ENCODE results near the gene RIOK1. TPM values are rescaled to one million over a fixed set of nuclear protein-coding genes. Genes with fewer than 3 reads are reported as not detected.
A peak's percentile ranks its signal among the peaks of the same experiment; 100 is the strongest.
"Not testable (repeated sequence)": the region's sequence is repeated elsewhere in the genome, so short reads cannot be mapped to it uniquely, and the experiment has no call there.

RIOK1 gene
- 10 to 100 TPM; 57.9 to 64.7 TPM for total RNA-seq

DNA sequence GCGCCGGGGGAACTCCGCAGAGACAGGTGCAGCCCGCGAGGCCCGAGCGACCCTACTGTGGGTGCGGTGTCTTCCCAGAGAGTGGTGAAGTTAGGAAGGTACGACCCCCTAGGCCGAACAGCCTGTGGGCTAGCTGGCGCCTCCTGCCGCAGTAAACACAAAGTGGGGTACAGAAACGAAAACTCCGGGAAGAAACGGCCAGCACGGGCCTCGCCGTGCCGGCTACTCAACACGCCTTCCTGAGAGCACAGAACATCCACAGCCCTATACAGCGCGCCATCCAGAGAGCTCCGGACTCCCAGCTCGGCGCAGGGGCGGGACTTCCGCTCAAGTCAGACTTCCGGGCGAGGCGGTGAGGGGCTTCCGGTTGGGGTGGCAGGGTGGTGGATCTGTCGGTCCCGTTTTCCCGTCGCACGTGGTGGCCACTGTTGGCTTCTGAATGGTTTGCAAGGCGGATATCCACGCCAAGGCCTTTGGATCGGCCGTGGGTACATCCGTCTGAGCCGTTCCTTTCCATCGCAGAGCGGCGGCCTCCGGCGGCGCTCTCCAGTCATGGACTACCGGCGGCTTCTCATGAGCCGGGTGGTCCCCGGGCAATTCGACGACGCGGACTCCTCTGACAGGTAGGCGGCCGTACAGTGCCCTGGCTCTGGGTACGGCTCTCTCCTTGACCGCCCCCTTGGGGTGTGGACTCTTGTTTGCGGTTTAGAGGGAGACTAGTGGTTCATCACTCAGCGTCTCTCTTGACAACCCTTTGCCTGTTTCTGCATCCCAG lies at the start of gene RIOK1, which contains the start of gene CAGE1:
TSS of gene RIOK1 (plus strand) at position 358 of the 775 bp plus-strand sequence. CDS start at position 553, 195 bp downstream.
TSS of gene CAGE1 (minus strand) at position 292 of the 775 bp plus-strand sequence. CDS start 2,569 bp downstream, outside the sequence.
- DNase-seq: peak; percentile 97
- peak within 1 kb of the TSS; percentile 92 for H3K4me3 Mint-ChIP-seq
- peak within 1 kb of the TSS; percentile 99 for H3K27ac Mint-ChIP-seq
- peaks cover 33% of the 10 kb centered on the region for H3K36me3 Mint-ChIP-seq
- no peaks in the 10 kb centered on the region for H3K27me3 Mint-ChIP-seq
- peaks cover 43% of the 10 kb centered on the region for H3K4me1 Mint-ChIP-seq
- no peaks in the 10 kb centered on the region for H3K9me3 Mint-ChIP-seq

DNA sequence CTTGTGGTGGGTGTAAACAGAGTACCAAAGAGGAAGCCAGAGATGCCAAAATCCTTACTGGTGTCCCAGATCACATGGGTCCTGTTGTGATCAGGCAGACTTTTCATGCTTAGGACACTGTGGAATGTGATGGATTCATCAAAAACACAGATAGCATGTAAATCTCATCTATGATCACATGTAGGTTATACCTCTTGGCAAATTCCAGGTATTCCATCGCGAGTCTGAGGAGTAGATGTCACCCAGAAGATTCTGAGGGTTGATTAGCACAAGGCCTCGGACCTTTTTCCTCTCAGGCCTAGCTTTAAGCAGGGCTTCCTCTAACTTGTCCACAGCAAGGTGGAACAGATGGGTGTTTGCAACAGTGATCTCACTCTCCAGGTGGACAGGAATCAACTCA lies 48.3 kb upstream of the RIOK1 start:
- no peaks in the 10 kb centered on the region for H3K9me3 Mint-ChIP-seq
- H3K27ac Mint-ChIP-seq: no peak overlapping the region
- no peak for DNase-seq
- no peak overlapping the region for H3K4me3 Mint-ChIP-seq
- peaks cover 5% of the 10 kb centered on the region for H3K27me3 Mint-ChIP-seq
- no peaks in the 10 kb centered on the region for H3K36me3 Mint-ChIP-seq
- H3K4me1 Mint-ChIP-seq: peaks cover 1% of the 10 kb centered on the region

GRCh38 chr6:7341989-7342742 lies 47.4 kb upstream of the RIOK1 start:
- Mint-ChIP-seq H3K9me3 (no peaks in the 10 kb centered on the region), H3K27me3 (peaks cover 5% of the 10 kb centered on the region), H3K4me3 (no peak overlapping the region), H3K27ac (no peak overlapping the region), H3K4me1 (peaks cover 1% of the 10 kb centered on the region), H3K36me3 (no peaks in the 10 kb centered on the region)
- no peak for DNase-seq

DNA sequence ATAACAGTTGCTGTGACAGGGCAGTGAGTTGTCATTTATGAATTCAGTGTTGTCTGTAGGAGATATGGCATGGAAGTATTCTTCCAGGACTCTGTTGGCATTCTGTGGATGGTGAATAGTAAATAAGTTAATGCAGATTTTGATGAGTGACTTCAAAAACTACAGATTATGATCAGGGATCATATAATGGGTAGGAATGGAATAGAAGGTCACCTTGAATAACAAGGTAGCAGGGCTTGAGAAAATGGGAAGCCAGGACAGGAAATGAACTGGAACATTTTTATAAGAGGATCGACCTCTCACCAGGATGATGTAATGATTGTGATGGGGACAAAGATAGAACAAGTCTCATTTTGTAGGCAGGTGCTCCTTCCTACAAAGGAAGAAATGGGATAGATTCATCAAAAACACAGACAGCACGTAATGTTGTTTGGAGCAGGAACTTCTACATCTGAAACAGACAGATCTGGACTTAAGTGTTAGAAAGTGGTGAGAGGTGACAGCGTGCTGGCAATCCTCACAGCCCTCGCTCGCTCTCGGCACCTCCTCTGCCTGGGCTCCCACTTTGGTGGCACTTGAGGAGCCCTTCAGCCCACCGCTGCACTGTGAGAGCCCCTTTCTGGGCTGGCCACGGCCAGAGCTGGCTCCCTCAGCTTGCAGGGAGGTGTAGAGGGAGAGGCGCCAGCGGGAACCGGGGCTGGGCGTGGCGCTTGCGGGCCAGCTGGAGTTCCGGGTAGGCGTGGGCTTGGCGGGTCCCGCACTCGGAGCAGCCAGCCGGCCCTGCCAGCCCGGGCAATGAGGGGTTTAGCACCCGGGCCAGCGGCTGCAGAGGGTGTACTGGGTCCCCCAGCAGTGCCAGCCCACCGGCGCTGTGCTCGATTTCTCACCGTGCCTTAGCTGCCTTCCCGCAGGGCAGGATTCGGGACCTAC lies 45.8 kb upstream of the RIOK1 start:
- H3K27me3 Mint-ChIP-seq: peaks cover 14% of the 10 kb centered on the region
- H3K4me3 Mint-ChIP-seq: no peak overlapping the region
- DNase-seq: no peak
- no peak overlapping the region for H3K27ac Mint-ChIP-seq
- peaks cover 1% of the 10 kb centered on the region for H3K4me1 Mint-ChIP-seq
- H3K36me3 Mint-ChIP-seq: no peaks in the 10 kb centered on the region
- no peaks in the 10 kb centered on the region for H3K9me3 Mint-ChIP-seq

DNA sequence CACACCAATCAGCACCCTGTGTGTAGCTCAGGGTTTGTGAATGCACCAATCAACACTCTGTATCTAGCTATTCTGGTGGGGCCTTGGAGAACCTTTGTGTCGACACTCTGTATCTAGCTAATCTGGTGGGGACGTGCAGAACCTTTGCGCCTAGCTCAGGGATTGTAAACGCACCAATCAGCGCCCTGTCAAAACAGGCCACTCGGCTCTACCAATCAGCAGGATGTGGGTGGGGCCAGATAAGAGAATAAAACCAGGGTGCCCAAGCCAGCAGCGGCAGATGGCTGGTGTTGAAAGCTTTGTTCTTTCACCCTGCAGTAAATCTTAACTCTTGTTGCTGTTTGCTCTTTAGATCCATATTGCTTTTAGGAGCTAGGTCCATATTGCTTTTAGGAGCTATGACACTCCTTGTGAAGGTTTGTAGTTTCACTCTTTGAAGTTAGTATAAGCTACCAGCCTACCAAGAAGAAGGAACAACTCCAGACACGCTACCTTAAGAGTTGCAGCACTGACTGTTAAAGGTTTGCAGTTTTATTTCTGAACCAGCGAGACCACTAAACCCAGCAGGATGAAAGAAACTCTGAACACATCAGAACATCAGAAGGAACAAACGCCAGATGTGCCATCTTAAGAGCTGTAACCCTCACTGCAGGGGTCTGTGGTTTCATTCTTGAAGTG lies 44.7 kb upstream of the RIOK1 start:
- H3K4me3 Mint-ChIP-seq, H3K4me1 Mint-ChIP-seq, DNase-seq, H3K27ac Mint-ChIP-seq, H3K9me3 Mint-ChIP-seq, H3K36me3 Mint-ChIP-seq: not testable (repeated sequence)
- peaks cover 14% of the 10 kb centered on the region for H3K27me3 Mint-ChIP-seq

GRCh38 chr6:7347551-7347997 lies 42.0 kb upstream of the RIOK1 start:
- H3K27me3 Mint-ChIP-seq: peaks cover 18% of the 10 kb centered on the region
- not testable (repeated sequence) for DNase-seq

DNA sequence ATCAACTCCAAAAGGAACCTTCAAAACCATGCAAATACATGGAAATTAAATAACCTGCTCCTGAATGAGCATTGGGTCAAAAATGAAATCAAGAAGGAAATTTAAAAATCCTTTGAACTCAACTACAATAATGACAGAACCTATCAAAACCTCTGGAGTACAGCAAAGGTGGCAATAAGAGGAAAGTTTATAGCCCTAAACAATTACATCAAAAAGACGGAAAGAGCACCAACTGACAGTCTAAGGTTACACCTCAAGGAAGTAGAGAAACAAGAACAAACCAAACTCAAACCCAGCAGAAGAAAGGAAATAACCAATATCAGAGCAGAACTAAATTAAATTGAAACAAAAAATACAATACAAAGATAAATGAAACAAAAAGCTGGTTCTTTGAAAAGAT lies 39.0 kb upstream of the RIOK1 start:
- not testable (repeated sequence) for H3K9me3 Mint-ChIP-seq, H3K4me1 Mint-ChIP-seq, H3K4me3 Mint-ChIP-seq, H3K36me3 Mint-ChIP-seq, DNase-seq, H3K27ac Mint-ChIP-seq
- peaks cover 18% of the 10 kb centered on the region for H3K27me3 Mint-ChIP-seq

More at GRCh38 chr6:7347551-7347997, 42.0 kb upstream of the RIOK1 start:
- not testable (repeated sequence) for H3K36me3 Mint-ChIP-seq, H3K4me3 Mint-ChIP-seq, H3K9me3 Mint-ChIP-seq, H3K4me1 Mint-ChIP-seq, H3K27ac Mint-ChIP-seq

DNA sequence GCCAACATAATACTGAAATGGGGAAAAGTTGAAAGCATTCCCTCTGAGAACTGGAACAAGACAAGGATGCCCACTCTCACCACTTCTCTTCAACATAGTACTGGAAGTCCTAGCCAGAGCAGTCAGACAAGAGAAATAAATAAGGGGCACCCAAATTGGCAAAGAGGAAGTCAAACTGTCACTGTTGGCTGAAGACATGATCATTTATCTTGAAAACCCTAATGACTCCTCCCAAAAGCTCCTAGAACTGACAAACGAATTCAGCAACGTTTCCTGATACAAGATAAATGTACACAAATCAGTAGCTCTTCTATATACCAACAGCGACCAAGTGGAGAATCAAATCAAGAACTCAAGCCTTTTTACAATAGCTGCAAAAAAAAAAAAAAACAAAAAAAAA lies 37.7 kb upstream of the RIOK1 start:
- H3K36me3 Mint-ChIP-seq, H3K27ac Mint-ChIP-seq, DNase-seq, H3K9me3 Mint-ChIP-seq, H3K4me1 Mint-ChIP-seq, H3K4me3 Mint-ChIP-seq: not testable (repeated sequence)
- peaks cover 18% of the 10 kb centered on the region for H3K27me3 Mint-ChIP-seq

DNA sequence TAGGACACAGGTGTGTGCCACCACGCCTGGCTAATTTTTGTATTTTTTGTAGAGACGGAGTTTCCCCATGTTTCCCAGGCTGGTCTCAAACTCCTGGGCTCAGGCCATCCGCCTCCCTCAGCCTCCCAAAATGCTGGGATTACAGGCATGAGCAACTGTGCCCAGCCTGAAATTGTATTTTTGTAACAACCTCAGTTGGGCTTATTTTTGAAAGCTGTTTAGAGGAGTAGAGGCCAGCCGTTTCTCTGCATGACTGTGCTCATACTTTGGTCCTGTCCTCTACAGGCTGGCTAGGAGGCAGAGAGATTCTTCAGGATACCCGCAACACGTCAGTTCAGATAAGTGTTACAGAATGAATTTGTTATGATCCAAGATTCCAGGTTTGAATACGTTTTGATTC lies 22.2 kb upstream of the RIOK1 start:
- no peak for DNase-seq
- H3K9me3 Mint-ChIP-seq: no peaks in the 10 kb centered on the region
- no peaks in the 10 kb centered on the region for H3K4me1 Mint-ChIP-seq
- H3K4me3 Mint-ChIP-seq: no peak overlapping the region
- no peaks in the 10 kb centered on the region for H3K36me3 Mint-ChIP-seq
- no peaks in the 10 kb centered on the region for H3K27me3 Mint-ChIP-seq
- H3K27ac Mint-ChIP-seq: no peak overlapping the region

DNA sequence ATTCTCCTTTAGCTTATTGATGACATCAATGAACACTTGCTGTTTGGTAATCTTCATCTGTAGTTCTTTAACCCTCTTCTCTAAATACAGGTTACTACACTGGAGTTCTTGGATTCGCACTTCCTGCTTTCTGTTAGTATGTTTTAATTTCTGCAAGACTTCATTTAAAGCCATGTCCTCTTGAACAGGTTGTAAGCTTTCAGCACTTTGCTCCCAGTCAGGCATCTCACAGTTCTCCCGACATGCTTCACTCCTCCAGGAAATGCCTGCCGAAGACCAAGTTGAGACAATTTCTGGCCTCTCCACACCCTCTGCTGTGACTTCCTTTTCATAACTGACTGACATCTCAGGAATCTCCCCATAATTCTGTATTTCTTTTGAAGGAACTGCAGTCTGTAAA lies 15.9 kb upstream of the RIOK1 start:
- no peaks in the 10 kb centered on the region for H3K36me3 Mint-ChIP-seq
- no peaks in the 10 kb centered on the region for H3K27me3 Mint-ChIP-seq
- H3K4me1 Mint-ChIP-seq: peaks cover 5% of the 10 kb centered on the region
- no peak overlapping the region for H3K27ac Mint-ChIP-seq
- no peak for DNase-seq
- no peak overlapping the region for H3K4me3 Mint-ChIP-seq
- H3K9me3 Mint-ChIP-seq: no peaks in the 10 kb centered on the region

GRCh38 chr6:7377961-7378360 lies 11.6 kb upstream of the RIOK1 start:
- H3K27ac Mint-ChIP-seq: no peak overlapping the region
- no peak overlapping the region for H3K4me3 Mint-ChIP-seq
- H3K27me3 Mint-ChIP-seq: no peaks in the 10 kb centered on the region
- no peak for DNase-seq
- H3K4me1 Mint-ChIP-seq: peaks cover 5% of the 10 kb centered on the region
- H3K36me3 Mint-ChIP-seq: no peaks in the 10 kb centered on the region
- no peaks in the 10 kb centered on the region for H3K9me3 Mint-ChIP-seq

GRCh38 chr6:7378740-7379139 lies 10.9 kb upstream of the RIOK1 start:
- no peak overlapping the region for H3K27ac Mint-ChIP-seq
- no peak overlapping the region for H3K4me3 Mint-ChIP-seq
- peaks cover 3% of the 10 kb centered on the region for H3K4me1 Mint-ChIP-seq
- H3K36me3 Mint-ChIP-seq: no peaks in the 10 kb centered on the region
- no peak for DNase-seq
- H3K9me3 Mint-ChIP-seq: no peaks in the 10 kb centered on the region
- no peaks in the 10 kb centered on the region for H3K27me3 Mint-ChIP-seq

DNA sequence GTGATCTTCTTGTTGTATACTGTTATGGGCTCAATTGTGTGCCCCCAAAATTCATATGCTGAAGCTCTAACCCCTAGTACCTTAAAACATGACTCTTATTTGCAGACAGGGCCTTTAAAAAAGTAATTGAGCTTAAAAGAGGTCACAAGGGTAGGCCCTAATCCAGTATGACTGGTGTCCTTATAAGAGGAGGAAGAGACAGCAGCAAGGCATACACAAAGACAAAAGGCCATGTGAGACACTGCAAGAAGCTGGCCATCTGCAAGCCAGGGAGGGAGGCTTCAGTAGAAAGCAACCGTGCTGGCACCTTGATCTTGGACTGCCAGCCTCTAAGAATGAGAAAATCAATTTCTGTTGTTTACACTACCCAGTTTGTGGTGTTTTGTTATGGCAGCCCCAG lies 8.5 kb upstream of the RIOK1 start:
- DNase-seq: no peak
- Mint-ChIP-seq H3K4me3 (no peak overlapping the region), H3K27ac (no peak overlapping the region), H3K27me3 (no peaks in the 10 kb centered on the region), H3K9me3 (no peaks in the 10 kb centered on the region), H3K36me3 (no peaks in the 10 kb centered on the region), H3K4me1 (no peaks in the 10 kb centered on the region)

GRCh38 chr6:7389162-7389450 lies 502 bp upstream of the RIOK1 start:
- H3K9me3 Mint-ChIP-seq: no peaks in the 10 kb centered on the region
- H3K27me3 Mint-ChIP-seq: no peaks in the 10 kb centered on the region
- peaks cover 28% of the 10 kb centered on the region for H3K36me3 Mint-ChIP-seq
- DNase-seq: no peak
- H3K4me3 Mint-ChIP-seq: peak overlapping the region; percentile 92
- peaks cover 43% of the 10 kb centered on the region for H3K4me1 Mint-ChIP-seq
- peak overlapping the region; percentile 99 for H3K27ac Mint-ChIP-seq

Data from activated naive CD8-positive, alpha-beta T cell treated with anti-CD3 and anti-CD28 coated beads for 36 hours (primary cell).